ENCODE results near the gene ZBTB43. TPM values are rescaled to one million over a fixed set of nuclear protein-coding genes. Genes with fewer than 3 reads are reported as not detected.

ZBTB43 gene
- total and polyA plus RNA-seq, 4 experiments from 2014 or later: 8.2 to 22.7 (median 15.7) TPM

GRCh38 chr9:126861707-126862103, 56.9 kb downstream of the ZBTB43 start:
- intact Hi-C loops (cut with micrococcal nuclease): loop anchor here (2.0 to 5.0 kb wide), 2 partner anchors 51 to 337 kb away; partner anchors contain the start of gene RALGPS1
- H3K9me3 ChIP-seq (ENCODE audit: control insufficient read depth in 1 of 2, low read length in 2 of 2): no peaks in the 10 kb centered on the region
- ChIA-PET CTCF (ENCODE audit: partially characterized antibody) (no interaction called here), POLR2A (ENCODE audit: partially characterized antibody) (no interaction called here)
- H3K36me3 Mint-ChIP-seq: peaks cover 4 to 20% of the 10 kb centered on the region in 2 donors
- peak overlapping the region; percentile 51 to 63 for H3K4me3 ChIP-seq (ENCODE audit: low read length in 2 of 2)
- H3K27me3 Mint-ChIP-seq: peaks cover 0 to 1% of the 10 kb centered on the region in 2 donors
- DNase-seq: no peak
- H3K4me1 Mint-ChIP-seq: peaks cover 20 to 46% (median 26%) of the 10 kb centered on the region in 4 donors
- peak overlapping the region; percentile 84 to 92 (median 88) for H3K4me3 Mint-ChIP-seq
- no peaks in the 10 kb centered on the region for H3K9me3 Mint-ChIP-seq
- peaks cover 29% of the 10 kb centered on the region for H3K4me1 ChIP-seq (ENCODE audit: insufficient read depth, low read length)
- no peak overlapping the region for H3K27ac ChIP-seq (ENCODE audit: low read depth, low read length)
- H3K27ac Mint-ChIP-seq: peak overlapping the region; percentile 50 to 90 (median 80)
- H3K36me3 ChIP-seq (ENCODE audit: insufficient read depth, low read length): no peaks in the 10 kb centered on the region
- H3K27me3 ChIP-seq (ENCODE audit: insufficient read depth, low read length): no peaks in the 10 kb centered on the region

DNA sequence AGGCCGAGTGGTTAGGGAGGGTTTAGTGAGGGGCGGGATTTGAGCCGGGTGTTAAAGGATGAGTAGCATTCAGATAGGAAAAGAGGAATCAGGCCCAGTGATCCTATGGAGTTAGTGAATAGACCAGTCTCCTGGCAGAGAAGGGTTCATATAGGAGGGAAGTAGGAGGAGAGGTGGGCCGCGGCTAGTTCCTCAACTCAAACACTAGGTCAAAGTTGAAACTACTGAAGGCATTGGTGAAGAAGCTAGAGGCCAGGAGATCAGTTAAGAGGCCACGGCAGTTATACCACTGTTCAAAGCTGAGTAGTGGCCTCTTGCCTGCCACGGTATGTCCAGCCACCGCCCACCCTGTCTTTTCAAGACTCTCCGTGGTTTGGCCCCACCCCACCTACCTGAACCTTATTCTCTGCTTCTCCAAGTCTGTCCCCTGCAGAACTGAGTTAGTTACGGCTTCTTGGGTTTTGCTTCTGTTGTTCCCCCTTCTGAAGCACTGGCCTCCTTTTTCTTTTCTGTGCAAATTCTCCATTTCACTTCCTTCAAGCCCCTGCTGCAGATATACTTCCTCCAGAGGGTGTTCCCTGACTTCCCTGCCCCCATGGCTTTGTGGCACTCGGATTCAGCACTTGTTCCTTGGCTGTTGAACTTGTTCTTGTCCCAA, 57.4 kb downstream of the ZBTB43 start:
- ChIA-PET POLR2A (ENCODE audit: partially characterized antibody) (no interaction called here), CTCF (ENCODE audit: partially characterized antibody) (no interaction called here)
- Mint-ChIP-seq H3K27ac (peak overlapping the region; percentile 50 to 89 (median 68)), H3K4me3 (peak overlapping the region; percentile 42 to 92 (median 88)), H3K27me3 (peaks cover 0 to 1% of the 10 kb centered on the region in 2 donors), H3K36me3 (peaks cover 8 to 24% of the 10 kb centered on the region in 2 donors), H3K9me3 (no peaks in the 10 kb centered on the region), H3K4me1 (peaks cover 21 to 46% (median 26%) of the 10 kb centered on the region in 4 donors)
- no peaks in the 10 kb centered on the region for H3K9me3 ChIP-seq (ENCODE audit: control insufficient read depth in 1 of 2, low read length in 2 of 2)
- peaks cover 29% of the 10 kb centered on the region for H3K4me1 ChIP-seq (ENCODE audit: insufficient read depth, low read length)
- no peak for DNase-seq
- peak overlapping the region in 1 of 2 donors; percentile 51 for H3K4me3 ChIP-seq (ENCODE audit: low read length in 2 of 2)
- intact Hi-C loops (cut with micrococcal nuclease): loop anchor here (5.0 kb wide), 1 partner anchor 50 kb away; the partner anchor contains the start of gene RALGPS1
- no peak overlapping the region for H3K27ac ChIP-seq (ENCODE audit: low read depth, low read length)
- no peaks in the 10 kb centered on the region for H3K27me3 ChIP-seq (ENCODE audit: insufficient read depth, low read length)
- no peaks in the 10 kb centered on the region for H3K36me3 ChIP-seq (ENCODE audit: insufficient read depth, low read length)

DNA sequence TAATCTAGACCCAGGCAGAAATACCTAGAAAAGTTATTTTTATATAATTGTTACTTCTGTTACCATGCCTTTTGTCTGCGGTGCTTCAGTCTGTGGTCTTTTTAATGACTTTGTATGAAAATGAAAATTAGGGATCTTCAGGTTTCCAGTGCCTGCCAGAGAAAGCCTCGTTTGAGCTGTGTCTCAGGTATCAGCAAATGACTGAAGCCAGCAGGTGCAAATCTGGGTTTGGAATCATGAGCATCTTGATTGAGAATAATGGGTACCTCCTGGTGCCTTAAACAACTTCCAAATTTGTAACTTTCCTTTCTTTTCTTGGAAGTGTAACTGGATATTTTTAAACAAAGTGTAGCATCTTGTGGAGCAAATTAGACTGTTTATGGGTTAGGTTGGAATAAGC, 59.9 kb downstream of the ZBTB43 start:
- peaks cover 29% of the 10 kb centered on the region for H3K4me1 ChIP-seq (ENCODE audit: insufficient read depth, low read length)
- no peak overlapping the region for H3K27ac ChIP-seq (ENCODE audit: low read depth, low read length)
- H3K27ac Mint-ChIP-seq: peak overlapping the region in 1 of 7 donors; percentile 25
- H3K4me3 ChIP-seq (ENCODE audit: low read length in 2 of 2): no peak overlapping the region
- POLR2A ChIA-PET (ENCODE audit: partially characterized antibody): interaction anchor here (1.0 kb wide), 1 partner anchor 47 kb away, joined by 3 read pairs; no protein-coding TSS in a partner anchor
- H3K9me3 Mint-ChIP-seq: no peaks in the 10 kb centered on the region
- H3K4me3 Mint-ChIP-seq: no peak overlapping the region
- no peaks in the 10 kb centered on the region for H3K36me3 ChIP-seq (ENCODE audit: insufficient read depth, low read length)
- H3K36me3 Mint-ChIP-seq: peaks cover 14 to 27% of the 10 kb centered on the region in 2 donors
- H3K27me3 Mint-ChIP-seq: no peaks in the 10 kb centered on the region
- no peaks in the 10 kb centered on the region for H3K27me3 ChIP-seq (ENCODE audit: insufficient read depth, low read length)
- no peak for DNase-seq
- CTCF ChIA-PET (ENCODE audit: partially characterized antibody): no interaction called here
- H3K4me1 Mint-ChIP-seq: peaks cover 24 to 58% (median 27%) of the 10 kb centered on the region in 4 donors
- intact Hi-C loops (cut with micrococcal nuclease): loop anchor here (5.0 kb wide), 1 partner anchor 48 kb away; the partner anchor contains the start of gene RALGPS1
- no peaks in the 10 kb centered on the region for H3K9me3 ChIP-seq (ENCODE audit: control insufficient read depth in 1 of 2, low read length in 2 of 2)

GRCh38 chr9:126869368-126869767, 64.5 kb downstream of the ZBTB43 start:
- Histone ChIP-seq H3K4me3 (ENCODE audit: low read length in 2 of 2) (no peak overlapping the region), H3K9me3 (ENCODE audit: control insufficient read depth in 1 of 2, low read length in 2 of 2) (no peaks in the 10 kb centered on the region), H3K4me1 (ENCODE audit: insufficient read depth, low read length) (peaks cover 3% of the 10 kb centered on the region), H3K27me3 (ENCODE audit: insufficient read depth, low read length) (no peaks in the 10 kb centered on the region), H3K36me3 (ENCODE audit: insufficient read depth, low read length) (no peaks in the 10 kb centered on the region), H3K27ac (ENCODE audit: low read depth, low read length) (no peak overlapping the region)
- Mint-ChIP-seq H3K4me1 (peaks cover 17 to 33% (median 18%) of the 10 kb centered on the region in 4 donors), H3K9me3 (peaks cover 0 to 3% (median 0%) of the 10 kb centered on the region in 8 donors), H3K4me3 (no peak overlapping the region), H3K27ac (peak overlapping the region in 3 of 7 donors; percentile 35 to 82 (median 37)), H3K36me3 (peaks cover 14 to 26% of the 10 kb centered on the region in 2 donors), H3K27me3 (no peaks in the 10 kb centered on the region)
- no peak for DNase-seq
- ChIA-PET POLR2A (ENCODE audit: partially characterized antibody) (no interaction called here), CTCF (ENCODE audit: partially characterized antibody) (no interaction called here)
- intact Hi-C loops (cut with micrococcal nuclease): no loop called here

GRCh38 chr9:126872516-126872915, 67.7 kb downstream of the ZBTB43 start:
- DNase-seq: no peak
- ChIA-PET CTCF (ENCODE audit: partially characterized antibody) (interaction anchor here (1.9 kb wide), 1 partner anchor 13 kb away, joined by 5 read pairs; the partner anchor contains the start of gene ZBTB34), POLR2A (ENCODE audit: partially characterized antibody) (interaction anchor here (1.2 kb wide), 1 partner anchor 9 kb away, joined by 4 read pairs; no protein-coding TSS in a partner anchor)
- H3K4me1 Mint-ChIP-seq: peaks cover 33 to 48% (median 36%) of the 10 kb centered on the region in 4 donors
- H3K9me3 Mint-ChIP-seq: peaks cover 0 to 3% (median 0%) of the 10 kb centered on the region in 8 donors
- intact Hi-C loops (cut with micrococcal nuclease): no loop called here
- peaks cover 6 to 8% of the 10 kb centered on the region in 2 donors for H3K36me3 Mint-ChIP-seq
- H3K27ac Mint-ChIP-seq: peak overlapping the region in 5 of 7 donors; percentile 8 to 74 (median 26)
- H3K4me3 Mint-ChIP-seq: no peak overlapping the region
- no peaks in the 10 kb centered on the region for H3K27me3 ChIP-seq (ENCODE audit: insufficient read depth, low read length)
- H3K4me1 ChIP-seq (ENCODE audit: insufficient read depth, low read length): peaks cover 14% of the 10 kb centered on the region
- no peaks in the 10 kb centered on the region for H3K27me3 Mint-ChIP-seq
- no peaks in the 10 kb centered on the region for H3K36me3 ChIP-seq (ENCODE audit: insufficient read depth, low read length)
- H3K4me3 ChIP-seq (ENCODE audit: low read length in 2 of 2): no peak overlapping the region
- no peaks in the 10 kb centered on the region for H3K9me3 ChIP-seq (ENCODE audit: control insufficient read depth in 1 of 2, low read length in 2 of 2)
- no peak overlapping the region for H3K27ac ChIP-seq (ENCODE audit: low read depth, low read length)

- Mint-ChIP-seq H3K4me3 (no peak overlapping the region), H3K4me1 (peaks cover 33 to 43% (median 40%) of the 10 kb centered on the region in 4 donors), H3K36me3 (peaks cover 9 to 13% of the 10 kb centered on the region in 2 donors), H3K27me3 (no peaks in the 10 kb centered on the region), H3K9me3 (peaks cover 0 to 3% (median 0%) of the 10 kb centered on the region in 8 donors), H3K27ac (peak overlapping the region in 3 of 7 donors; percentile 1 to 26 (median 1))
- DNase-seq: no peak
- intact Hi-C loops (cut with micrococcal nuclease): no loop called here
- H3K4me3 ChIP-seq (ENCODE audit: low read length in 2 of 2): no peak overlapping the region
- peaks cover 7% of the 10 kb centered on the region for H3K36me3 ChIP-seq (ENCODE audit: insufficient read depth, low read length)
- CTCF ChIA-PET (ENCODE audit: partially characterized antibody): no interaction called here
- H3K27ac ChIP-seq (ENCODE audit: low read depth, low read length): no peak overlapping the region
- POLR2A ChIA-PET (ENCODE audit: partially characterized antibody): no interaction called here
- H3K9me3 ChIP-seq (ENCODE audit: control insufficient read depth in 1 of 2, low read length in 2 of 2): no peaks in the 10 kb centered on the region
- peaks cover 17% of the 10 kb centered on the region for H3K4me1 ChIP-seq (ENCODE audit: insufficient read depth, low read length)
- no peaks in the 10 kb centered on the region for H3K27me3 ChIP-seq (ENCODE audit: insufficient read depth, low read length)
These were observed 69.9 kb downstream of the ZBTB43 start for GRCh38 chr9:126874546-126875314.
